ENCODE data around the gene OPTC.

- TF ChIP-seq EP300 (IDR thresholded peaks at IDR 0.05) (no peak), CTCF (IDR thresholded peaks at IDR 0.05) (no peak), POLR2A (IDR thresholded peaks at IDR 0.05) (no peak)
Observed at GRCh38 chr1:203528976-203529835, 35.3 kb downstream of the OPTC start.

Measured in stomach (tissue), 4 donors.